Ascending aorta (tissue), 2 donors: Measurements from ENCODE around the gene DDIT4L. TPM values are rescaled to one million over a fixed set of nuclear protein-coding genes. Genes with fewer than 3 reads are reported as not detected.

Source experiments
- DNase-seq, 2 donors: peaks; one replicate each; pipeline ENCODE4 v3.0.0-alpha.2; 2019; ENCODE audit warnings: low spot score in 2 of 2
- H3K27ac ChIP-seq, 2 donors: fragments of 200-600 bp; sonication (generic); one replicate each; pipeline ENCODE4 v1.5.1; 2016 to 2017; ENCODE audit warnings: mild to moderate bottlenecking in 1 of 2
- H3K27me3 ChIP-seq: fragments of 200-600 bp; sonication (generic); one replicate; pipeline ENCODE4 v1.5.1; 2017
- H3K36me3 ChIP-seq, 2 donors: fragments of 200-600 bp; sonication (generic); one replicate each; pipeline ENCODE4 v1.5.1; 2016
- H3K4me1 ChIP-seq, 2 donors: fragments of 200-600 bp; sonication (generic); one replicate each; pipeline ENCODE4 v1.5.1; 2016 to 2017; ENCODE audit warnings: mild to moderate bottlenecking in 1 of 2
- H3K4me3 ChIP-seq, 2 donors: fragments of 200-600 bp; sonication (generic); one replicate each; pipeline ENCODE4 v1.5.1; 2016 to 2017; ENCODE audit warnings: mild to moderate bottlenecking in 1 of 2
- H3K9me3 ChIP-seq, 2 donors: fragments of 200-600 bp; sonication (generic); one replicate each; pipeline ENCODE4 v1.5.1; 2016
- CTCF ChIP-seq, 3 experiments: fragments of 200-600 bp in 2 of 3; fragments of 450-650 bp in 1 of 3; sonication (generic) in 2 of 3; IDR thresholded peaks; one replicate each; pipeline ENCODE4 v1.5.1; 2016 to 2019; ENCODE audit warnings: antibody characterized with exemption in 3 of 3, mild to moderate bottlenecking in 1 of 3, moderate library complexity in 1 of 3
- intact Hi-C: fragments of 100-400 bp; cut with DNase I; formaldehyde crosslinking; loops from one replicate; pipeline ENCODE4 v1.15.1; 2023
- total RNA-seq: library from RNA; depleted of rRNA; stranded (reverse); fragments of >200 nt; gene quantifications from one replicate; pipeline ENCODE4 v1.1.0, GENCODE V29; 2016

Gene DDIT4L
- total RNA-seq, 1 donor from 2014 or later = 4.8 TPM

GRCh38 chr4:100164808-100165760 is 25.2 kb downstream of the DDIT4L start:
- no peak for TF ChIP-seq CTCF (IDR thresholded peaks at IDR 0.05)
- intact Hi-C loops = no loop called here
- Histone ChIP-seq H3K9me3 (peaks cover 5 to 14% of the 10 kb centered on the region in 2 donors), H3K4me3 (no peak overlapping the region), H3K27ac (no peak overlapping the region), H3K4me1 (peaks cover 0 to 5% of the 10 kb centered on the region in 2 donors), H3K36me3 (no peaks in the 10 kb centered on the region), H3K27me3 (no peaks in the 10 kb centered on the region)
- DNase-seq = no peak

DNA sequence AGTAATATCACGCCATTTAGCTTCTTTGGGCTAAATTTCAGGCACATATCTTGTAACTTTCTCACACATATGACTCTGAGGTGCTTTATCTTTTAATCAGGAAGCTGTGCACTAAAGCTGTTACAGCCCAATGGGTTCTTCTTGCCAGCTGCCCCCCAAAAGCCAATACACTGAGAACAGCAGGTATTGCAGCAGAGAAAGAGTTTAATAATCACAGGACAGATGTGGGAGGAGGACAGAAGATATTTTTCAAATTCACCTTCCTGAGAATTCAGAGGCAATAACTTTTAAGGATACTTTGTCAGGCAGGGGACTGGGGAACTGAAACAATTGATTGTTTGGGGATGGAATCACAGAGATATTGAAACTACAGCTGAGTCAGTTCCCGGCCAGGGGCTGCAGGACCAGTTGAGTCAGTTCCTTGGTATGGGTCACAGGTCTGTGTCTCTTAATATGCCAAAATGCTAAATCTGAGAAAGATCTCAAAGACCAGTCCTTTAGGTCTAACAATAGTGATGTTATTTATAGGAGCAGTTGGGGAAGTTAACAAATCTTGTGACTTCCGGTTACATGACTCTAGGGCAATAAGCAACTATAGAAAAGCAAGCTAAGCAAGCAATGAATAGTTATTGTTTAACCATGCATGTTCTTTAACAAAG is 28.1 kb downstream of the DDIT4L start:
- intact Hi-C loops = no loop called here
- no peak for DNase-seq

GRCh38 chr4:100149190-100149589 is 41.1 kb downstream of the DDIT4L start:
- TF ChIP-seq CTCF (IDR thresholded peaks at IDR 0.05) = no peak
- Histone ChIP-seq H3K27ac (no peak overlapping the region), H3K27me3 (no peaks in the 10 kb centered on the region), H3K4me3 (no peak overlapping the region), H3K4me1 (no peaks in the 10 kb centered on the region), H3K9me3 (no peaks in the 10 kb centered on the region), H3K36me3 (no peaks in the 10 kb centered on the region)
- intact Hi-C loops = no loop called here
- no peak for DNase-seq

More for the DNA sequence above, 28.1 kb downstream of the DDIT4L start:
- no peak overlapping the region for H3K27ac ChIP-seq
- H3K4me1 ChIP-seq = no peaks in the 10 kb centered on the region
- peaks cover 5 to 14% of the 10 kb centered on the region in 2 donors for H3K9me3 ChIP-seq
- H3K27me3 ChIP-seq = no peaks in the 10 kb centered on the region
- no peak overlapping the region for H3K4me3 ChIP-seq
- no peak for TF ChIP-seq CTCF (IDR thresholded peaks at IDR 0.05)
- no peaks in the 10 kb centered on the region for H3K36me3 ChIP-seq

DNA sequence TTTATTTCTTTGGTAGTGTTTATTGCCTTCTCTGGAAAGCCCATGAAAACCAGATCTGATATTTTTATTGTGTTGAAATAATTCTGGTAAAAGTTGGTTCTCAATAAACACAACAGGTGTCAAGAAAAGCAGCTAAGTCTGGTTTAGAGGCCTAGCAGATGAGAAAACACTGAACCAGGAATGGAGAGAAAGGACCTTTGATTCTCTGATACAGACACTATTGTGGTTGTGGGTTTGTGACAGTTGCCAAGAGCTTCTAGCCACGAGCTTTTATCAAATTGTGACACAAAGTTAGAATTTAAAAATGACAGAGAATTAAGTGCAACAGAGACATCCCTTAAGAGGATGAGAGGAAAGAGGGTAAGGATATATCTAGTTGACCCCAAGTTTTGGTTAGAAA is 42.6 kb downstream of the DDIT4L start:
- TF ChIP-seq CTCF (IDR thresholded peaks at IDR 0.05) = no peak
- no peaks in the 10 kb centered on the region for H3K9me3 ChIP-seq
- no peaks in the 10 kb centered on the region for H3K4me1 ChIP-seq
- no peak overlapping the region for H3K4me3 ChIP-seq
- intact Hi-C loops = no loop called here
- no peak overlapping the region for H3K27ac ChIP-seq
- no peak for DNase-seq
- no peaks in the 10 kb centered on the region for H3K27me3 ChIP-seq
- H3K36me3 ChIP-seq = no peaks in the 10 kb centered on the region

DNA sequence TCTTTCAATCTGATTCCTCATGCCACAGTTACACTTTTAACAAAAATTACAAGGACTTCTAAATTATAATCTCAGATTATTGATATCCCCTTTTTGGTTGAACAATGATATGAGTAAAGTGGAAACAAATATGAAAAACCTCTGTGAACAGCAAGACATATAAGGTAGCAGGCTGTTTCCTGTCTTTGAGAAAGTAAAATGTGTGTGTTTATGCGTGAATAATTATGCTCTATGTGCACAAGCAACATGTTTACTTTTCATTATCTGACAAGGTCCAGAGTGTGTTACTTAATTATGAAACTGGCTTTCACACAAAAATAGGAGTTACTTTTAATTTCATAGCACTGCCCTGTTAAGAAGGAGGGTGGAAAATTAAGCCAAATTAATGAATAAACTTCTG is 43.1 kb downstream of the DDIT4L start:
- Histone ChIP-seq H3K27ac (no peak overlapping the region), H3K27me3 (no peaks in the 10 kb centered on the region), H3K9me3 (no peaks in the 10 kb centered on the region), H3K4me1 (no peaks in the 10 kb centered on the region), H3K4me3 (no peak overlapping the region), H3K36me3 (no peaks in the 10 kb centered on the region)
- intact Hi-C loops = no loop called here
- TF ChIP-seq CTCF (IDR thresholded peaks at IDR 0.05) = no peak
- no peak for DNase-seq
